Panc1 (cell line): ENCODE results near the gene PBX2. TPM values are rescaled to one million over a fixed set of nuclear protein-coding genes. Genes with fewer than 3 reads are reported as not detected.

Experiments
- ATAC-seq: fragments of 200-7000 bp; cut with Tn5 transposase; 2 replicates; pipeline ENCODE4 v1.9.1; 2020; ENCODE audit warnings: mild to moderate bottlenecking, moderate library complexity
- BruUV-seq: library from RNA; stranded (reverse); fragments of 400-500 nt; replicated peaks from 2 replicates; lab custom pipeline; 2021; lab: Mats Ljungman, UMichigan
- CTCF ChIA-PET: fragments of 300-600 bp; sonication (Branson Sonifier 250); formaldehyde crosslinking; loops from one replicate; lab custom pipeline; 2022; ENCODE audit warnings: antibody characterized with exemption; lab: Charles Lee
- POLR2A ChIA-PET: fragments of 300-600 bp; sonication (Branson Sonifier 250); formaldehyde crosslinking; loops from one replicate; lab custom pipeline; 2022; ENCODE audit warnings: antibody characterized with exemption; lab: Charles Lee
- DNase-seq: peaks from one replicate; pipeline ENCODE4 v3.0.0-alpha.2; 2010; ENCODE audit warnings: low read depth, low spot score
- H3K27ac ChIP-seq: 2 replicates; pipeline ENCODE4 v1.5.1; 2011; ENCODE audit warnings: mild to moderate bottlenecking, low read length, inconsistent platforms
- H3K27me3 ChIP-seq: fragments of 200-500 bp; sonication (Bioruptor generic); 2 replicates; pipeline ENCODE4 v1.6.0; 2014; ENCODE audit warnings: low read length, inconsistent platforms; ENCODE audit not compliant: control insufficient read depth, insufficient read depth
- H3K36me3 ChIP-seq: fragments of 200-500 bp; sonication (Bioruptor generic); 2 replicates; pipeline ENCODE4 v1.5.1; 2014; ENCODE audit warnings: inconsistent platforms, mild to moderate bottlenecking, low read length, moderate library complexity; ENCODE audit not compliant: control insufficient read depth, insufficient read depth
- H3K4me1 ChIP-seq: 2 replicates; pipeline ENCODE4 v1.5.1; 2011; ENCODE audit warnings: inconsistent platforms, mild to moderate bottlenecking, low read length, moderate library complexity; ENCODE audit not compliant: control insufficient read depth, insufficient read depth
- H3K4me3 ChIP-seq, 2 experiments: 2 replicates each; pipeline ENCODE4 v1.5.1; 2011 to 2012; ENCODE audit warnings: low read depth in 2 of 2, low read length in 2 of 2, mild to moderate bottlenecking in 2 of 2, inconsistent platforms in 1 of 2, moderate library complexity in 1 of 2
- H3K9me3 ChIP-seq: fragments of 200-500 bp; sonication (Bioruptor generic); 2 replicates; pipeline ENCODE4 v1.5.1; 2014; ENCODE audit warnings: low read depth, mild to moderate bottlenecking, inconsistent platforms, low read length, moderate library complexity; ENCODE audit not compliant: control insufficient read depth, insufficient read depth
- CTCF ChIP-seq: fragments of 450-650 bp; IDR thresholded peaks from 2 replicates; pipeline ENCODE4 v1.5.1; 2017; ENCODE audit warnings: mild to moderate bottlenecking
- POLR2AphosphoS5 ChIP-seq: IDR thresholded peaks from 2 replicates; pipeline ENCODE4 v1.6.1; 2012; ENCODE audit warnings: mild to moderate bottlenecking, low read depth, low read length, moderate library complexity
- REST ChIP-seq, 2 experiments: IDR thresholded peaks; 2 replicates each; pipeline ENCODE4 v1.6.1; 2011 to 2012; ENCODE audit warnings: low read depth in 2 of 2, control low read depth in 1 of 2, low read length in 1 of 2, mild to moderate bottlenecking in 1 of 2, moderate library complexity in 1 of 2; ENCODE audit not compliant: insufficient read depth in 1 of 2
- SIN3A ChIP-seq: IDR thresholded peaks from 2 replicates; pipeline ENCODE4 v1.6.1; 2012; ENCODE audit warnings: low read depth, mild to moderate bottlenecking, low read length, moderate library complexity, borderline replicate concordance; ENCODE audit not compliant: insufficient read depth
- TCF7L2 ChIP-seq: IDR thresholded peaks from 2 replicates; pipeline ENCODE4 v1.6.1; 2011; ENCODE audit warnings: mild to moderate bottlenecking, low read depth, low read length, inconsistent platforms
- in situ Hi-C: cut with HindIII; loops from 2 replicates; pipeline ENCODE4 v1.10.0; 2016; ENCODE audit warnings: low sequenced_read_pairs, low pct_unique_long_range_greater_than_20kb
- intact Hi-C: fragments of 100-400 bp; cut with micrococcal nuclease; formaldehyde crosslinking; loops from one replicate; pipeline ENCODE4 v1.10.0; 2022; ENCODE audit not compliant: unreplicated experiment
- total RNA-seq: library from RNA; stranded (reverse); gene quantifications from one replicate; pipeline ENCODE4 v1.2.1, GENCODE V29; 2021; ENCODE audit not compliant: unreplicated experiment

PBX2 gene
- total RNA-seq, 1 experiment from 2014 or later, result 76.2 TPM

- H3K4me1 ChIP-seq, result peaks cover 35% of the 10 kb centered on the region
- peak within 1 kb of the TSS; percentile 61 to 64 for H3K4me3 ChIP-seq
- TF ChIP-seq POLR2AphosphoS5 (no peak), SIN3A (0 out of 2 replicates have a peak, but pooled peaks have one; percentile 26), REST (IDR thresholded peaks at IDR 0.05; ENCODE audit: insufficient read depth in 1 of 2, low read depth in 2 of 2, low read length in 1 of 2) (no peak), TCF7L2 (peak; percentile 99), CTCF (no peak)
- intact Hi-C loops, result no loop called here
- peak; percentile 99 for DNase-seq
- 0 out of 2 replicates have a peak, but pooled peaks cover 3% of the 10 kb centered on the region for H3K36me3 ChIP-seq
- H3K27ac ChIP-seq, result peak within 1 kb of the TSS; percentile 98
- no peaks in the 10 kb centered on the region for H3K27me3 ChIP-seq
- no peaks in the 10 kb centered on the region for H3K9me3 ChIP-seq
- peak; percentile 89 for ATAC-seq
- in situ Hi-C loops, result no loop called here
- POLR2A ChIA-PET, result interaction anchor here (1.0 to 1.1 kb wide), 2 partner anchors 18 to 88 kb away, joined by 3 to 4 read pairs; no protein-coding TSS in a partner anchor
- CTCF ChIA-PET, result interaction anchor here (0.6 to 1.4 kb wide), 2 partner anchors 14 to 18 kb away, joined by 3 read pairs; no protein-coding TSS in a partner anchor
- BruUV-seq, result no TSS peak
These were observed 12.0 kb downstream of the PBX2 start, which contains the start of gene RNF5 for GRCh38 chr6:32177788-32178546. TSS of gene RNF5 (plus strand) at chr6:32178405. CDS start at chr6:32178512, 107 bp downstream.

GRCh38 chr6:32177183-32177787, 12.7 kb downstream of the PBX2 start:
- intact Hi-C loops (no loop called here), in situ Hi-C loops (no loop called here)
- no TSS peak for BruUV-seq
- POLR2A ChIA-PET, result interaction anchor here (1.0 to 1.1 kb wide), 2 partner anchors 18 to 87 kb away, joined by 3 to 4 read pairs; no protein-coding TSS in a partner anchor
- TF ChIP-seq POLR2AphosphoS5, result peak; percentile 70; the same call in 1 of the 2 replicates
- no peak for TF ChIP-seq TCF7L2
- ATAC-seq (peak; percentile 52), DNase-seq (no peak)
- Histone ChIP-seq H3K4me1 (peaks cover 37% of the 10 kb centered on the region), H3K27me3 (no peaks in the 10 kb centered on the region), H3K27ac (peak overlapping the region; percentile 98), H3K9me3 (no peaks in the 10 kb centered on the region), H3K4me3 (peak overlapping the region; percentile 61 to 64), H3K36me3 (0 out of 2 replicates have a peak, but pooled peaks cover 3% of the 10 kb centered on the region)
- CTCF ChIA-PET, result interaction anchor here (0.6 to 1.4 kb wide), 2 partner anchors 13 to 18 kb away, joined by 3 read pairs; no protein-coding TSS in a partner anchor
